HCT116 (cell line): ENCODE results near the gene AARS2. TPM values are rescaled to one million over a fixed set of nuclear protein-coding genes. Genes with fewer than 3 reads are reported as not detected.

Experiments used
- ATAC-seq: fragments of 200-7000 bp; cut with Tn5 transposase; 2 replicates; pipeline ENCODE4 v1.9.1; 2020; ENCODE audit warnings: mild to moderate bottlenecking, moderate library complexity
- BruUV-seq: library from RNA; stranded (reverse); fragments of 400-500 nt; replicated peaks from 2 replicates; lab custom pipeline; 2021; lab: Mats Ljungman, UMichigan
- CTCF ChIA-PET: fragments of 300-600 bp; sonication (Branson Sonifier 250); formaldehyde crosslinking; loops from one replicate; lab custom pipeline; 2021; ENCODE audit warnings: antibody characterized with exemption; lab: Charles Lee
- POLR2A ChIA-PET: fragments of 300-600, 350-600 bp; sonication (Branson Sonifier 250); formaldehyde crosslinking; loops from one replicate; lab custom pipeline; 2021; ENCODE audit warnings: antibody characterized with exemption; lab: Charles Lee
- RAD21 ChIA-PET, 2 experiments: fragments of 300-600 bp; sonication (Branson Sonifier 250); formaldehyde crosslinking; loops; one replicate each; lab custom pipeline; 2023; ENCODE audit warnings: low total read pairs in 2 of 2; ENCODE audit not compliant: uncharacterized antibody in 2 of 2, unreplicated experiment in 2 of 2, low non-redundant PET in 1 of 2; lab: Charles Lee
- DNase-seq: peaks from one replicate; pipeline ENCODE4 v3.0.0-alpha.2; 2010; ENCODE audit warnings: low read depth, low spot score
- H2AFZ ChIP-seq: fragments of 200-600 bp; shearing (Covaris generic), sonication (generic); 2 replicates; pipeline ENCODE4 v1.6.1; 2017; ENCODE audit warnings: low read depth, mixed run types, mixed read lengths, antibody characterized with exemption, low read length; ENCODE audit not compliant: poor library complexity, severe bottlenecking
- H3K27ac ChIP-seq: 2 replicates; pipeline ENCODE4 v1.5.1; 2012; ENCODE audit warnings: low read depth, low read length
- H3K27me3 ChIP-seq: fragments of 200-600 bp; sonication (generic); 2 replicates; pipeline ENCODE4 v1.6.1; 2016; ENCODE audit warnings: mixed run types, low read length, mixed read lengths; ENCODE audit not compliant: insufficient read depth
- H3K36me3 ChIP-seq, 2 experiments: fragments of 200-500 bp in 1 of 2; fragments of 200-600 bp in 1 of 2; sonication (Bioruptor generic) in 1 of 2; sonication (generic) in 1 of 2; 2 replicates each; pipeline versions ENCODE4 v1.5.1 to v1.6.1; 2014 to 2016; ENCODE audit warnings: low read length in 2 of 2, inconsistent platforms in 1 of 2, mixed read lengths in 1 of 2, mixed run types in 1 of 2; ENCODE audit not compliant: insufficient read depth in 2 of 2, control insufficient read depth in 1 of 2
- H3K4me1 ChIP-seq, 2 experiments: fragments of 200-600 bp in 1 of 2; sonication (generic) in 1 of 2; 2 replicates each; pipeline versions ENCODE4 v1.5.1 to v1.6.1; 2012 to 2017; ENCODE audit warnings: low read length in 2 of 2, inconsistent platforms in 1 of 2, mild to moderate bottlenecking in 1 of 2, mixed read lengths in 1 of 2, mixed run types in 1 of 2, moderate library complexity in 1 of 2; ENCODE audit not compliant: insufficient read depth in 2 of 2, control insufficient read depth in 1 of 2
- H3K4me2 ChIP-seq: fragments of 200-600 bp; sonication (generic); 2 replicates; pipeline ENCODE4 v1.6.1; 2017; ENCODE audit warnings: mixed run types, low read length, mixed read lengths
- H3K4me3 ChIP-seq, 2 experiments: fragments of 200-600 bp in 1 of 2; sonication (generic) in 1 of 2; replicated peaks in 1 of 2; 2 replicates each; pipeline ENCODE4 v1.5.1; 2011 to 2016; ENCODE audit warnings: low read length in 2 of 2, control low read depth in 1 of 2, low read depth in 1 of 2, mild to moderate bottlenecking in 1 of 2, mixed read lengths in 1 of 2, mixed run types in 1 of 2
- H3K79me2 ChIP-seq: fragments of 200-600 bp; sonication (generic); 2 replicates; pipeline ENCODE4 v1.6.1; 2017; ENCODE audit warnings: mild to moderate bottlenecking, mixed run types, low read length, moderate library complexity, mixed read lengths; ENCODE audit not compliant: insufficient read depth
- H3K9ac ChIP-seq: fragments of 200-600 bp; sonication (generic); 2 replicates; pipeline ENCODE4 v1.6.1; 2016; ENCODE audit warnings: low read length, mixed read lengths
- H3K9me2 ChIP-seq: fragments of 200-600 bp; sonication (generic), shearing (Covaris generic); 2 replicates; pipeline ENCODE4 v1.6.1; 2017; ENCODE audit warnings: mixed run types, mild to moderate bottlenecking, moderate library complexity; ENCODE audit not compliant: insufficient read depth
- H3K9me3 ChIP-seq, 2 experiments: fragments of 200-500 bp in 1 of 2; fragments of 200-600 bp in 1 of 2; sonication (Bioruptor generic) in 1 of 2; sonication (generic) in 1 of 2; 2 replicates each; pipeline ENCODE4 v1.6.1; 2014 to 2017; ENCODE audit warnings: low read length in 2 of 2, mixed read lengths in 2 of 2, inconsistent platforms in 1 of 2, low read depth in 1 of 2, mild to moderate bottlenecking in 1 of 2, mixed run types in 1 of 2, moderate library complexity in 1 of 2; ENCODE audit not compliant: control insufficient read depth in 1 of 2, insufficient read depth in 1 of 2
- H4K20me1 ChIP-seq: fragments of 200-600 bp; sonication (generic), shearing (Covaris generic); 2 replicates; pipeline ENCODE4 v1.6.1; 2017; ENCODE audit warnings: mixed run types, mild to moderate bottlenecking, moderate library complexity; ENCODE audit not compliant: insufficient read depth
- CBX3 ChIP-seq: IDR thresholded peaks from 2 replicates; pipeline ENCODE4 v1.6.1; 2012; ENCODE audit warnings: low read depth
- CEBPB ChIP-seq: IDR thresholded peaks from 2 replicates; pipeline ENCODE4 v1.6.1; 2012; ENCODE audit warnings: low read depth
- EGR1 ChIP-seq: IDR thresholded peaks from 2 replicates; pipeline ENCODE4 v1.6.1; 2012; ENCODE audit warnings: low read depth
- ELF1 ChIP-seq: IDR thresholded peaks from 2 replicates; pipeline ENCODE4 v1.6.1; 2012; ENCODE audit warnings: low read depth, borderline replicate concordance
- FOSL1 ChIP-seq: IDR thresholded peaks from 2 replicates; pipeline ENCODE4 v1.6.1; 2012; ENCODE audit warnings: low read depth
- POLR2A ChIP-seq: IDR thresholded peaks from 2 replicates; pipeline ENCODE4 v1.7.0; 2011; ENCODE audit warnings: borderline replicate concordance; ENCODE audit not compliant: insufficient read depth, insufficient read length; ENCODE audit errors: extremely low read depth
- RAD21 ChIP-seq: IDR thresholded peaks from 2 replicates; pipeline ENCODE4 v1.6.1; 2012; ENCODE audit warnings: low read depth, mild to moderate bottlenecking
- SP1 ChIP-seq: IDR thresholded peaks from 2 replicates; pipeline ENCODE4 v1.6.1; 2012; ENCODE audit warnings: low read depth
- YY1 ChIP-seq: IDR thresholded peaks from 2 replicates; pipeline ENCODE4 v1.6.1; 2011; ENCODE audit warnings: low read length, low read depth, moderate library complexity, mild to moderate bottlenecking; ENCODE audit not compliant: insufficient replicate concordance; ENCODE audit errors: extremely low read depth
- ZNF274 ChIP-seq: fragments of 200-500 bp; sonication (Bioruptor generic); IDR thresholded peaks from 2 replicates; pipeline ENCODE4 v1.6.1; 2014; ENCODE audit warnings: mild to moderate bottlenecking, low read depth, low read length, inconsistent platforms
- intact Hi-C: fragments of 100-400 bp; cut with micrococcal nuclease; formaldehyde crosslinking; loops from 2 replicates; pipeline ENCODE4 v1.10.0; 2022
- total RNA-seq: library from RNA; stranded (reverse); gene quantifications from one replicate; pipeline ENCODE4 v1.2.1, GENCODE V29; 2021; ENCODE audit not compliant: unreplicated experiment
- TF ChIP-seq, protein P1 (sequence below): IDR thresholded peaks from 2 replicates; pipeline ENCODE4 v1.6.1; 2012
- TF ChIP-seq, protein P2 (sequence below): IDR thresholded peaks from 2 replicates; pipeline ENCODE4 v1.6.1; 2011; ENCODE audit warnings: mild to moderate bottlenecking, low read length, moderate library complexity; ENCODE audit not compliant: insufficient replicate concordance; ENCODE audit errors: extremely low read depth
- TF ChIP-seq, protein P3 (sequence below): IDR thresholded peaks from 2 replicates; pipeline ENCODE4 v1.6.1; 2012; ENCODE audit warnings: low read depth

Gene AARS2
- total RNA-seq, 1 experiment from 2014 or later: 14.9 TPM

DNA sequence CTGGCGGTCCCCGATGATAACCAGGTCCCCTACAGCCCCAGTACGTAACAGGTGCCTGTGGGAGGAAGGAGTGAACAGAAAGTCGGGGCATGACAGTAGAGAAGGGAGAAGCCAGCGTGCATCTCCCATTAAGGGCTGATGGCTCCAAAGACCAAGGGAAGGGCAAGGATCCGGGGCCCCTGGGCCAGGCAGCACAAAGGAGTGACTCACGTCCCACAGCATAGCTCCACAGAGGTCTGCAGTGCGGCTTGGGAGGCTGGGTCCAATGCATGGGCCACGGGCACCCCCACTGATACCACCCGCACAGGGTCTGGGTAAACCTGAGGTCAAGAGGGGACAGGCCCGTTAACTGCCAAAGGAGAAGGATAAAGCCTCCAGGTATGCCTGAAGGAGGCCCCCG, 10.3 kb downstream of the AARS2 start:
- intact Hi-C loops: no loop called here
- DNase-seq (no peak), ATAC-seq (no peak)
- TF ChIP-seq CBX3 (no peak), RAD21 (no peak), ZNF274 (no peak), ELF1 (no peak), CEBPB (no peak), YY1 (no peak)
- TF ChIP-seq, protein P1, sequence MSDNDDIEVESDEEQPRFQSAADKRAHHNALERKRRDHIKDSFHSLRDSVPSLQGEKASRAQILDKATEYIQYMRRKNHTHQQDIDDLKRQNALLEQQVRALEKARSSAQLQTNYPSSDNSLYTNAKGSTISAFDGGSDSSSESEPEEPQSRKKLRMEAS: no peak
- Histone ChIP-seq H4K20me1 (no peaks in the 10 kb centered on the region), H3K79me2 (no peaks in the 10 kb centered on the region), H3K9me2 (no peaks in the 10 kb centered on the region), H3K4me1 (no peaks in the 10 kb centered on the region), H3K9me3 (no peaks in the 10 kb centered on the region), H3K4me2 (no peak overlapping the region), H3K36me3 (peaks cover 25 to 53% of the 10 kb centered on the region in 2 experiments), H3K4me3 (no peak overlapping the region), H3K27ac (no peak overlapping the region), H3K27me3 (no peaks in the 10 kb centered on the region), H2AFZ (no peak overlapping the region), H3K9ac (no peak overlapping the region)
- POLR2A ChIA-PET: no interaction called here
- CTCF ChIA-PET: interaction anchor here (1.0 to 1.2 kb wide), 2 partner anchors 10 to 79 kb away, joined by 3 to 4 read pairs; partner anchors contain the start of gene AARS2
- no TSS peak for BruUV-seq
- RAD21 ChIA-PET: no interaction called here

DNA sequence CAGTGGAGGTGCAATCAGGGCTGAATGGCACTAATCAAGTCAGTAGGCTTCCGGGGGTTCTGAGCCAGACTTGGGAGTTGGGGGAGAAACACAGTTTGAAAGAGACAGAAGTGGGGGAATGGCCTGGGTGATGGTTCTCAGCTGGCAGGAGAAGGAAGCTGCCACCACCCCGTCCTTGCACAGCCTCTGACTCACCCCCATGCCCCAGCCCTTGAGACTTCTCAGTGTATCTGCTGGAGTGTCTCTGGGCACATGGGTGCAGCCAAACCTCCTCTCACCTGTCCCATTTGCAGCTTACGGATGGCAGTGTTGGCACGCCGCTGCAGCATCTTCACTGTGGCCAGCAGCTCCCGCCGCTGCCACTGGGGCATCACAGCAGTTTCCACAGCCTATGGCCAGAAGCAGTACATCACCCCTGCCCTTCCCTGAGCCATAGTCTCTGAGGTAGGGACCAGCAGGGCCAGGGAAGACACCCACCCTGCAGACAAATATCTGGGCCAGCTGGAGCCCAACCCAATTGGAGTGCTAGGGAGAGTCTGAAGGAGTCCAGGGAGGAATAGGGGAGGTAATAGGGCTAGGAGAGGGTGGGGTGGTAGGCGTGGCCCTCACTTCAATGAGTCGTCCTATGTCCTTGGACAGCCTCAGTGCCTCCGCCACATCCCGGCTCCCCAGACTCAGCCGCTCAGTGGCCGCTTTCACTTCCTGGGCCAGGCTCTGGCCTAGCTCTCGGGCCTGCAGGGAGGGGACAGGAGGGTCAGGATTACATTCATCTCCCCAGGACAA, 11.2 kb downstream of the AARS2 start:
- H3K9me3 ChIP-seq: no peaks in the 10 kb centered on the region
- H3K9ac ChIP-seq: no peak overlapping the region
- peaks cover 21 to 53% of the 10 kb centered on the region in 2 experiments for H3K36me3 ChIP-seq
- POLR2A ChIA-PET: interaction anchor here (1.3 kb wide), 1 partner anchor 55 kb away, joined by 3 read pairs; the partner anchor contains the start of gene HSP90AB1
- no peak overlapping the region for H3K4me2 ChIP-seq
- H3K4me3 ChIP-seq: no peak overlapping the region
- no peaks in the 10 kb centered on the region for H4K20me1 ChIP-seq
- no TSS peak for BruUV-seq
- RAD21 ChIA-PET: no interaction called here
- H3K27ac ChIP-seq: no peak overlapping the region
- DNase-seq: no peak
- CTCF ChIA-PET: interaction anchor here (1.2 kb wide), 1 partner anchor 78 kb away, joined by 3 read pairs; no protein-coding TSS in a partner anchor
- H2AFZ ChIP-seq: no peak overlapping the region
- no peaks in the 10 kb centered on the region for H3K27me3 ChIP-seq
- H3K79me2 ChIP-seq: no peaks in the 10 kb centered on the region
- H3K9me2 ChIP-seq: no peaks in the 10 kb centered on the region
- no peak for ATAC-seq
- intact Hi-C loops: no loop called here
- no peaks in the 10 kb centered on the region for H3K4me1 ChIP-seq
- no peak for TF ChIP-seq POLR2A
- TF ChIP-seq, protein P2, sequence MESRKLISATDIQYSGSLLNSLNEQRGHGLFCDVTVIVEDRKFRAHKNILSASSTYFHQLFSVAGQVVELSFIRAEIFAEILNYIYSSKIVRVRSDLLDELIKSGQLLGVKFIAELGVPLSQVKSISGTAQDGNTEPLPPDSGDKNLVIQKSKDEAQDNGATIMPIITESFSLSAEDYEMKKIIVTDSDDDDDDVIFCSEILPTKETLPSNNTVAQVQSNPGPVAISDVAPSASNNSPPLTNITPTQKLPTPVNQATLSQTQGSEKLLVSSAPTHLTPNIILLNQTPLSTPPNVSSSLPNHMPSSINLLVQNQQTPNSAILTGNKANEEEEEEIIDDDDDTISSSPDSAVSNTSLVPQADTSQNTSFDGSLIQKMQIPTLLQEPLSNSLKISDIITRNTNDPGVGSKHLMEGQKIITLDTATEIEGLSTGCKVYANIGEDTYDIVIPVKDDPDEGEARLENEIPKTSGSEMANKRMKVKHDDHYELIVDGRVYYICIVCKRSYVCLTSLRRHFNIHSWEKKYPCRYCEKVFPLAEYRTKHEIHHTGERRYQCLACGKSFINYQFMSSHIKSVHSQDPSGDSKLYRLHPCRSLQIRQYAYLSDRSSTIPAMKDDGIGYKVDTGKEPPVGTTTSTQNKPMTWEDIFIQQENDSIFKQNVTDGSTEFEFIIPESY: no peak
- TF ChIP-seq RAD21: no peak
- no peak for TF ChIP-seq EGR1
- TF ChIP-seq SP1: no peak
- TF ChIP-seq YY1: no peak
- no peak for TF ChIP-seq FOSL1
- TF ChIP-seq, protein P3, sequence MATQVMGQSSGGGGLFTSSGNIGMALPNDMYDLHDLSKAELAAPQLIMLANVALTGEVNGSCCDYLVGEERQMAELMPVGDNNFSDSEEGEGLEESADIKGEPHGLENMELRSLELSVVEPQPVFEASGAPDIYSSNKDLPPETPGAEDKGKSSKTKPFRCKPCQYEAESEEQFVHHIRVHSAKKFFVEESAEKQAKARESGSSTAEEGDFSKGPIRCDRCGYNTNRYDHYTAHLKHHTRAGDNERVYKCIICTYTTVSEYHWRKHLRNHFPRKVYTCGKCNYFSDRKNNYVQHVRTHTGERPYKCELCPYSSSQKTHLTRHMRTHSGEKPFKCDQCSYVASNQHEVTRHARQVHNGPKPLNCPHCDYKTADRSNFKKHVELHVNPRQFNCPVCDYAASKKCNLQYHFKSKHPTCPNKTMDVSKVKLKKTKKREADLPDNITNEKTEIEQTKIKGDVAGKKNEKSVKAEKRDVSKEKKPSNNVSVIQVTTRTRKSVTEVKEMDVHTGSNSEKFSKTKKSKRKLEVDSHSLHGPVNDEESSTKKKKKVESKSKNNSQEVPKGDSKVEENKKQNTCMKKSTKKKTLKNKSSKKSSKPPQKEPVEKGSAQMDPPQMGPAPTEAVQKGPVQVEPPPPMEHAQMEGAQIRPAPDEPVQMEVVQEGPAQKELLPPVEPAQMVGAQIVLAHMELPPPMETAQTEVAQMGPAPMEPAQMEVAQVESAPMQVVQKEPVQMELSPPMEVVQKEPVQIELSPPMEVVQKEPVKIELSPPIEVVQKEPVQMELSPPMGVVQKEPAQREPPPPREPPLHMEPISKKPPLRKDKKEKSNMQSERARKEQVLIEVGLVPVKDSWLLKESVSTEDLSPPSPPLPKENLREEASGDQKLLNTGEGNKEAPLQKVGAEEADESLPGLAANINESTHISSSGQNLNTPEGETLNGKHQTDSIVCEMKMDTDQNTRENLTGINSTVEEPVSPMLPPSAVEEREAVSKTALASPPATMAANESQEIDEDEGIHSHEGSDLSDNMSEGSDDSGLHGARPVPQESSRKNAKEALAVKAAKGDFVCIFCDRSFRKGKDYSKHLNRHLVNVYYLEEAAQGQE: no peak
